ENCODE results near the gene MBD2.

GRCh38 chr18:54151376-54151775 lies 73.1 kb downstream of the MBD2 start:
- TF ChIP-seq CTCF (IDR thresholded peaks at IDR 0.05), result no peak
- no peak for TF ChIP-seq POLR2A (IDR thresholded peaks at IDR 0.05)
